GM23338 (cell line): ENCODE measurements around the gene WDR70. TPM values are rescaled to one million over a fixed set of nuclear protein-coding genes. Genes with fewer than 3 reads are reported as not detected.

Experiments used
- ATAC-seq: fragments of 200-7000 bp; cut with Tn5 transposase; 3 replicates; pipeline ENCODE4 v1.9.1; 2020
- DNase-seq: peaks from one replicate; pipeline ENCODE4 v3.0.0-alpha.2; 2015; ENCODE audit warnings: low spot score
- H2AFZ ChIP-seq: fragments of 200-600 bp; sonication (generic); 2 replicates; pipeline ENCODE4 v1.8.0; 2016; ENCODE audit warnings: antibody characterized with exemption, mild to moderate bottlenecking, moderate library complexity
- H3F3A ChIP-seq: fragments of 200-600 bp; sonication (generic); replicated peaks from 2 replicates; pipeline ENCODE4 v1.8.0; 2017; ENCODE audit warnings: antibody characterized with exemption, mixed run types, low read depth
- H3K27ac ChIP-seq: fragments of 200-600 bp; sonication (generic); 2 replicates; pipeline ENCODE4 v1.6.1; 2016; ENCODE audit warnings: low read depth
- H3K27me3 ChIP-seq: fragments of 200-600 bp; sonication (generic); 2 replicates; pipeline ENCODE4 v1.8.0; 2016; ENCODE audit warnings: mild to moderate bottlenecking, mixed run types, moderate library complexity; ENCODE audit not compliant: insufficient read depth
- H3K36me3 ChIP-seq: fragments of 200-600 bp; sonication (generic); 2 replicates; pipeline ENCODE4 v1.8.0; 2016; ENCODE audit warnings: mild to moderate bottlenecking; ENCODE audit not compliant: insufficient read depth
- H3K4me1 ChIP-seq: fragments of 200-600 bp; sonication (generic); 2 replicates; pipeline ENCODE4 v1.8.0; 2016; ENCODE audit warnings: mild to moderate bottlenecking, moderate library complexity; ENCODE audit not compliant: insufficient read depth
- H3K4me2 ChIP-seq: fragments of 200-600 bp; sonication (generic); 2 replicates; pipeline ENCODE4 v1.7.1; 2017; ENCODE audit warnings: mixed run types
- H3K4me3 ChIP-seq: fragments of 200-600 bp; sonication (generic); 2 replicates; pipeline ENCODE4 v1.6.1; 2016; ENCODE audit warnings: mixed run types
- H3K79me2 ChIP-seq: fragments of 200-600 bp; sonication (generic); replicated peaks from 2 replicates; pipeline ENCODE4 v1.8.0; 2017; ENCODE audit warnings: mild to moderate bottlenecking; ENCODE audit not compliant: insufficient read depth
- H3K9me2 ChIP-seq: fragments of 200-600 bp; sonication (generic); 2 replicates; pipeline ENCODE4 v1.8.0; 2017; ENCODE audit not compliant: insufficient read depth
- H4K20me1 ChIP-seq: fragments of 200-600 bp; sonication (generic); replicated peaks from 2 replicates; pipeline ENCODE4 v1.8.0; 2017; ENCODE audit warnings: mild to moderate bottlenecking; ENCODE audit not compliant: insufficient read depth
- H3K27ac Mint-ChIP-seq: 2 replicates; pipeline ENCODE4 v1.8.0; 2020; ENCODE audit warnings: inconsistent platforms, mild to moderate bottlenecking, moderate library complexity, mixed read lengths
- H3K27me3 Mint-ChIP-seq: 3 replicates; pipeline ENCODE4 v1.8.0; 2022; ENCODE audit warnings: low read depth, mild to moderate bottlenecking, moderate library complexity, mixed read lengths, inconsistent platforms; ENCODE audit not compliant: insufficient read depth, poor library complexity
- H3K36me3 Mint-ChIP-seq: 3 replicates; pipeline ENCODE4 v1.8.0; 2021; ENCODE audit warnings: low read depth, mild to moderate bottlenecking, inconsistent platforms, moderate library complexity, mixed read lengths
- H3K4me1 Mint-ChIP-seq: 3 replicates; pipeline ENCODE4 v1.8.0; 2020; ENCODE audit warnings: mild to moderate bottlenecking, inconsistent platforms, mixed read lengths
- H3K4me3 Mint-ChIP-seq: 3 replicates; pipeline ENCODE4 v1.8.0; 2021; ENCODE audit warnings: moderate library complexity, mild to moderate bottlenecking, inconsistent platforms, mixed read lengths
- H3K9me3 Mint-ChIP-seq: 3 replicates; pipeline ENCODE4 v1.8.0; 2020; ENCODE audit warnings: moderate library complexity, mild to moderate bottlenecking, inconsistent platforms, mixed read lengths
- CREB1 ChIP-seq: fragments of 250-450 bp; sonication (Bioruptor Pico); IDR thresholded peaks from 2 replicates; pipeline ENCODE4 v1.5.0; 2020; ENCODE audit warnings: low read depth, mild to moderate bottlenecking, moderate library complexity
- CTCF ChIP-seq, 2 experiments: fragments of 200-600 bp in 1 of 2; sonication (generic) in 1 of 2; conservative IDR thresholded peaks; 2 replicates each; pipeline versions ENCODE4 v1.5.1 to v1.6.1; 2016 to 2017; ENCODE audit warnings: antibody characterized with exemption in 2 of 2, low read depth in 2 of 2, mild to moderate bottlenecking in 2 of 2, moderate library complexity in 1 of 2
- ETS1 ChIP-seq: IDR thresholded peaks from 2 replicates; pipeline ENCODE4 v1.6.1; 2016; ENCODE audit warnings: antibody characterized with exemption
- EZH2 ChIP-seq: fragments of 200-600 bp; sonication (generic); IDR thresholded peaks from one replicate; pipeline ENCODE4 v1.8.0; 2017; ENCODE audit warnings: antibody characterized with exemption, mild to moderate bottlenecking, low read depth; ENCODE audit not compliant: unreplicated experiment
- EZH2phosphoT487 ChIP-seq: fragments of 200-600 bp; sonication (generic); IDR thresholded peaks from one replicate; pipeline ENCODE4 v1.8.1; 2018; ENCODE audit warnings: antibody characterized with exemption; ENCODE audit not compliant: unreplicated experiment
- JUNB ChIP-seq: IDR thresholded peaks from one replicate; pipeline ENCODE4 v1.6.1; 2016; ENCODE audit warnings: antibody characterized with exemption; ENCODE audit not compliant: unreplicated experiment
- NANOG ChIP-seq: IDR thresholded peaks from 2 replicates; pipeline ENCODE4 v1.6.1; 2016; ENCODE audit warnings: antibody characterized with exemption, borderline replicate concordance
- POLR2AphosphoS5 ChIP-seq: IDR thresholded peaks from 2 replicates; pipeline ENCODE4 v1.6.1; 2016; ENCODE audit warnings: antibody characterized with exemption, low read depth
- REST ChIP-seq: IDR thresholded peaks from one replicate; pipeline ENCODE4 v1.6.1; 2018; ENCODE audit warnings: antibody characterized with exemption; ENCODE audit not compliant: unreplicated experiment
- STAT1 ChIP-seq: IDR thresholded peaks from one replicate; pipeline ENCODE4 v1.6.1; 2016; ENCODE audit warnings: antibody characterized with exemption; ENCODE audit not compliant: unreplicated experiment
- ZNF114 ChIP-seq: fragments of 250-450 bp; sonication (Bioruptor Pico); IDR thresholded peaks from 2 replicates; pipeline ENCODE4 v1.5.0; 2020; ENCODE audit warnings: mild to moderate bottlenecking, moderate library complexity
- ZNF331 ChIP-seq: fragments of 250-450 bp; sonication (Bioruptor Pico); IDR thresholded peaks from 2 replicates; pipeline ENCODE4 v1.5.0; 2020; ENCODE audit warnings: low read depth, mild to moderate bottlenecking, moderate library complexity
- ZNF462 ChIP-seq: fragments of 250-450 bp; sonication (Bioruptor Pico); IDR thresholded peaks from 2 replicates; pipeline ENCODE4 v1.5.0; 2020; ENCODE audit warnings: mild to moderate bottlenecking, moderate library complexity
- polyA plus RNA-seq: library from polyadenylated mRNA; unstranded; fragments of >200 nt; fragmentation: Nextera tagmentation; extraction: Ambion mirVana; gene quantifications from 2 replicates; pipeline ENCODE4 v1.2.1, GENCODE V29; 2016
- total RNA-seq: library from RNA; depleted of rRNA; stranded (reverse); fragments of >200 nt; shearing (Covaris generic); gene quantifications from 2 replicates; pipeline ENCODE4 v1.2.3, GENCODE V29; 2014

WDR70 gene
- total and polyA plus RNA-seq, 2 experiments from 2014 or later = 34.9 to 86.7 TPM

DNA sequence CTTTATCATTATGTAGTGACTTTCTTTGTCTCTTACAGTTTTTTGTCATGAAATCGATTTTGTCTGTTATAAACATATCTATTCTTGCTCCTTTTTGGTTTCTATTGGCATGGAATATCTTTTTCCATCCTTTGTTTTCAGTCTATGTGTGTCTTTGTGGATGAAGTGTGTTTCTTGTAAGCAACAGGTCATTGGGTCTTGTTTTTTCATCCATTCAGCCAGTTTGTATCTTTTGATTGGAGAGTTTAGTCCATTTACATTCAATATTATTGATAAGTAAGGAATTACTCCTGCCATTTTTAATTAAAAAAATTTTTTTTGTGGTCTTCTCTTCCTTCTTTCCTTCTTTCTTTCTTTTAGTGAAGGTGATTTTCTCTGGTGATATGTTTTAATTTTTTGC is 266.6 kb downstream of the WDR70 start:
- no peaks in the 10 kb centered on the region for H3K4me1 ChIP-seq

More for the DNA sequence above, 266.6 kb downstream of the WDR70 start:
- no peak overlapping the region for H2AFZ ChIP-seq
- ATAC-seq = no peak
- Mint-ChIP-seq H3K27ac (no peak overlapping the region), H3K27me3 (peaks cover 2% of the 10 kb centered on the region), H3K4me1 (peaks cover 4% of the 10 kb centered on the region; the same call in 2 of the 3 replicates), H3K9me3 (no peaks in the 10 kb centered on the region; the same call in 2 of the 3 replicates), H3K4me3 (no peak overlapping the region), H3K36me3 (no peaks in the 10 kb centered on the region)
- no peak for DNase-seq
- no peak overlapping the region for H3K27ac ChIP-seq
- H3K79me2 ChIP-seq = no peaks in the 10 kb centered on the region; the same call in 1 of the 2 replicates
- no peaks in the 10 kb centered on the region for H3K9me2 ChIP-seq
- TF ChIP-seq CREB1 (CRISPR knock-in tag) (no peak), STAT1 (no peak), EZH2 (no peak), NANOG (no peak), ZNF331 (CRISPR knock-in tag) (no peak), ZNF114 (CRISPR knock-in tag) (no peak), ZNF462 (CRISPR knock-in tag) (no peak), ETS1 (no peak), EZH2phosphoT487 (no peak), POLR2AphosphoS5 (no peak), REST (no peak), CTCF (conservative IDR thresholded peaks at IDR 0.05; ENCODE audit: low read depth in 2 of 2) (no peak), JUNB (no peak)
- no peak overlapping the region for H3K4me2 ChIP-seq
- no peak overlapping the region for H3K4me3 ChIP-seq
- H3K36me3 ChIP-seq = no peaks in the 10 kb centered on the region
- H4K20me1 ChIP-seq = no peaks in the 10 kb centered on the region
- H3F3A ChIP-seq = no peaks in the 10 kb centered on the region
- no peaks in the 10 kb centered on the region for H3K27me3 ChIP-seq
